ENCODE results near the gene SCRN2. TPM values are rescaled to one million over a fixed set of nuclear protein-coding genes. Genes with fewer than 3 reads are reported as not detected.

The SCRN2 gene
- total and polyA plus RNA-seq, 2 of the 13 experiments (the other 11 are each of a cell fraction or from before 2014, with no cell fraction given) = 21.7 to 29.5 TPM

DNA sequence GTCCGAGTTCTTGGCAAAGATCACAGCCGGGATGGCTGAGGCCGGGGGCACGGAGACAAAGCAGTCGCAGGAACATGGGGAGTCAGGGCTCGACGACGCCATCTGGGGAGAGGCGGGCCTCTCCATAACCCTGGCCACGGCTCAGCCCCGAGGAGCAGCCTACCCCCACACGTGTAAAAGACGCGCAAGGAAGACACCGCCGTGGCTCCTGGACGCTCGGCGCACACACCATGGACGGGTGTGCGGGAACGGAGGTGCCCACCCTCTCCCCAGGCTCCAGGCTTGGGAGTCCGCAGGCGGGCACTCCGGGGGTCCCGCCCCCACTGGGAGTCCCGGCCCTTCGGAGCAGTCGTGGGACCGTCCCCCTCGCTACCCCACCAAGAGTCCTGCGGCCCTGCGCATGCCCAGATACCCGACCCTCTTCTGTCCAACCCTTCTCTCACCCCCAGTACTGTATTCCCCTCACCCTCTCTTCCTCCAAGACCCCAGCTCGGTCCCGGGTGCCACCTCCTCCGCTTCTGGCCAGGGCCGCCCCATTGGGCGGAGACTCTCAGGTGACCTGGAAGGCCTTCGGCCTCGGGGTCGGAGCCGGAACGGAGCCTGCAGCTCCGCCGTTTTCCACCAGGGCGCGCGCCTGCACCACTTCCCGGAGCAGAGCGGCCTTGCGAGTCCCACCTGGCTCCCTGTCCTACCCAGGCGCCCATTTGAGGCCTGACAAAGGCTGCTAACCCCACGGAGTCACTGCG is at the start of gene SCRN2 (continued):
- TF ChIP-seq ZSCAN25 (CRISPR knock-in tag; IDR thresholded peaks at IDR 0.05) (peak; percentile 68; the same call in 1 of the 2 replicates), SALL1 (CRISPR knock-in tag; IDR thresholded peaks at IDR 0.05) (peak; percentile 82; the same call in 1 of the 2 replicates), ZNF34 (CRISPR knock-in tag; IDR thresholded peaks at IDR 0.05; ENCODE audit: borderline replicate concordance) (peak; percentile 55; the same call in 1 of the 2 replicates), ZBTB8A (CRISPR knock-in tag; IDR thresholded peaks at IDR 0.05; ENCODE audit: borderline replicate concordance, low read depth) (no peak), ZMAT3 (CRISPR knock-in tag; conservative IDR thresholded peaks at IDR 0.05) (peak; percentile 90), ZNF670 (CRISPR knock-in tag; IDR thresholded peaks at IDR 0.05; ENCODE audit: borderline replicate concordance) (peak; percentile 68; the same call in 1 of the 2 replicates), MAF1 (CRISPR knock-in tag; IDR thresholded peaks at IDR 0.05; ENCODE audit: borderline replicate concordance) (peak; percentile 85), ZSCAN12 (CRISPR knock-in tag; IDR thresholded peaks at IDR 0.05) (0 out of 2 replicates have a peak, but pooled peaks have one; percentile 70), SATB2 (CRISPR knock-in tag; IDR thresholded peaks at IDR 0.05) (0 out of 2 replicates have a peak, but pooled peaks have one; percentile 30), ZNF672 (CRISPR knock-in tag; IDR thresholded peaks at IDR 0.05) (no peak), ZNF7 (CRISPR knock-in tag; IDR thresholded peaks at IDR 0.05) (no peak)
- TF ChIP-seq, protein P1, sequence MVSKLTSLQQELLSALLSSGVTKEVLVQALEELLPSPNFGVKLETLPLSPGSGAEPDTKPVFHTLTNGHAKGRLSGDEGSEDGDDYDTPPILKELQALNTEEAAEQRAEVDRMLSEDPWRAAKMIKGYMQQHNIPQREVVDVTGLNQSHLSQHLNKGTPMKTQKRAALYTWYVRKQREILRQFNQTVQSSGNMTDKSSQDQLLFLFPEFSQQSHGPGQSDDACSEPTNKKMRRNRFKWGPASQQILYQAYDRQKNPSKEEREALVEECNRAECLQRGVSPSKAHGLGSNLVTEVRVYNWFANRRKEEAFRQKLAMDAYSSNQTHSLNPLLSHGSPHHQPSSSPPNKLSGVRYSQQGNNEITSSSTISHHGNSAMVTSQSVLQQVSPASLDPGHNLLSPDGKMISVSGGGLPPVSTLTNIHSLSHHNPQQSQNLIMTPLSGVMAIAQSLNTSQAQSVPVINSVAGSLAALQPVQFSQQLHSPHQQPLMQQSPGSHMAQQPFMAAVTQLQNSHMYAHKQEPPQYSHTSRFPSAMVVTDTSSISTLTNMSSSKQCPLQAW (CRISPR knock-in tag; IDR thresholded peaks at IDR 0.05) = peak; percentile 74
- TF ChIP-seq, protein P2, sequence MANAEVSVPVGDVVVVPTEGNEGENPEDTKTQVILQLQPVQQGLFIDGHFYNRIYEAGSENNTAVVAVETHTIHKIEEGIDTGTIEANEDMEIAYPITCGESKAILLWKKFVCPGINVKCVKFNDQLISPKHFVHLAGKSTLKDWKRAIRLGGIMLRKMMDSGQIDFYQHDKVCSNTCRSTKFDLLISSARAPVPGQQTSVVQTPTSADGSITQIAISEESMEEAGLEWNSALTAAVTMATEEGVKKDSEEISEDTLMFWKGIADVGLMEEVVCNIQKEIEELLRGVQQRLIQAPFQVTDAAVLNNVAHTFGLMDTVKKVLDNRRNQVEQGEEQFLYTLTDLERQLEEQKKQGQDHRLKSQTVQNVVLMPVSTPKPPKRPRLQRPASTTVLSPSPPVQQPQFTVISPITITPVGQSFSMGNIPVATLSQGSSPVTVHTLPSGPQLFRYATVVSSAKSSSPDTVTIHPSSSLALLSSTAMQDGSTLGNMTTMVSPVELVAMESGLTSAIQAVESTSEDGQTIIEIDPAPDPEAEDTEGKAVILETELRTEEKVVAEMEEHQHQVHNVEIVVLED (CRISPR knock-in tag; IDR thresholded peaks at IDR 0.05; ENCODE audit: borderline replicate concordance) = peak; percentile 67
- TF ChIP-seq, protein P3, sequence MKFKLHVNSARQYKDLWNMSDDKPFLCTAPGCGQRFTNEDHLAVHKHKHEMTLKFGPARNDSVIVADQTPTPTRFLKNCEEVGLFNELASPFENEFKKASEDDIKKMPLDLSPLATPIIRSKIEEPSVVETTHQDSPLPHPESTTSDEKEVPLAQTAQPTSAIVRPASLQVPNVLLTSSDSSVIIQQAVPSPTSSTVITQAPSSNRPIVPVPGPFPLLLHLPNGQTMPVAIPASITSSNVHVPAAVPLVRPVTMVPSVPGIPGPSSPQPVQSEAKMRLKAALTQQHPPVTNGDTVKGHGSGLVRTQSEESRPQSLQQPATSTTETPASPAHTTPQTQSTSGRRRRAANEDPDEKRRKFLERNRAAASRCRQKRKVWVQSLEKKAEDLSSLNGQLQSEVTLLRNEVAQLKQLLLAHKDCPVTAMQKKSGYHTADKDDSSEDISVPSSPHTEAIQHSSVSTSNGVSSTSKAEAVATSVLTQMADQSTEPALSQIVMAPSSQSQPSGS (CRISPR knock-in tag; IDR thresholded peaks at IDR 0.05) = no peak; the same call in 1 of the 2 replicates
- TF ChIP-seq, protein P4, sequence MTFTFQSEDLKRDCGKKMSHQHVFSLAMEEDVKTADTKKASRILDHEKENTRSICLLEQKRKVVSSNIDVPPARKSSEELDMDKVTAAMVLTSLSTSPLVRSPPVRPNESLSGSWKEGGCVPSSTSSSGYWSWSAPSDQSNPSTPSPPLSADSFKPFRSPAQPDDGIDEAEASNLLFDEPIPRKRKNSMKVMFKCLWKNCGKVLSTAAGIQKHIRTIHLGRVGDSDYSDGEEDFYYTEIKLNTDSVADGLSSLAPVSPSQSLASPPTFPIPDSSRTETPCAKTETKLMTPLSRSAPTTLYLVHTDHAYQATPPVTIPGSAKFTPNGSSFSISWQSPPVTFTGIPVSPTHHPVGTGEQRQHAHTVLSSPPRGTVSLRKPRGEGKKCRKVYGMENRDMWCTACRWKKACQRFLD (CRISPR knock-in tag; IDR thresholded peaks at IDR 0.05; ENCODE audit: borderline replicate concordance) = peak; percentile 74; the same call in 1 of the 2 replicates
- TF ChIP-seq, protein P5, sequence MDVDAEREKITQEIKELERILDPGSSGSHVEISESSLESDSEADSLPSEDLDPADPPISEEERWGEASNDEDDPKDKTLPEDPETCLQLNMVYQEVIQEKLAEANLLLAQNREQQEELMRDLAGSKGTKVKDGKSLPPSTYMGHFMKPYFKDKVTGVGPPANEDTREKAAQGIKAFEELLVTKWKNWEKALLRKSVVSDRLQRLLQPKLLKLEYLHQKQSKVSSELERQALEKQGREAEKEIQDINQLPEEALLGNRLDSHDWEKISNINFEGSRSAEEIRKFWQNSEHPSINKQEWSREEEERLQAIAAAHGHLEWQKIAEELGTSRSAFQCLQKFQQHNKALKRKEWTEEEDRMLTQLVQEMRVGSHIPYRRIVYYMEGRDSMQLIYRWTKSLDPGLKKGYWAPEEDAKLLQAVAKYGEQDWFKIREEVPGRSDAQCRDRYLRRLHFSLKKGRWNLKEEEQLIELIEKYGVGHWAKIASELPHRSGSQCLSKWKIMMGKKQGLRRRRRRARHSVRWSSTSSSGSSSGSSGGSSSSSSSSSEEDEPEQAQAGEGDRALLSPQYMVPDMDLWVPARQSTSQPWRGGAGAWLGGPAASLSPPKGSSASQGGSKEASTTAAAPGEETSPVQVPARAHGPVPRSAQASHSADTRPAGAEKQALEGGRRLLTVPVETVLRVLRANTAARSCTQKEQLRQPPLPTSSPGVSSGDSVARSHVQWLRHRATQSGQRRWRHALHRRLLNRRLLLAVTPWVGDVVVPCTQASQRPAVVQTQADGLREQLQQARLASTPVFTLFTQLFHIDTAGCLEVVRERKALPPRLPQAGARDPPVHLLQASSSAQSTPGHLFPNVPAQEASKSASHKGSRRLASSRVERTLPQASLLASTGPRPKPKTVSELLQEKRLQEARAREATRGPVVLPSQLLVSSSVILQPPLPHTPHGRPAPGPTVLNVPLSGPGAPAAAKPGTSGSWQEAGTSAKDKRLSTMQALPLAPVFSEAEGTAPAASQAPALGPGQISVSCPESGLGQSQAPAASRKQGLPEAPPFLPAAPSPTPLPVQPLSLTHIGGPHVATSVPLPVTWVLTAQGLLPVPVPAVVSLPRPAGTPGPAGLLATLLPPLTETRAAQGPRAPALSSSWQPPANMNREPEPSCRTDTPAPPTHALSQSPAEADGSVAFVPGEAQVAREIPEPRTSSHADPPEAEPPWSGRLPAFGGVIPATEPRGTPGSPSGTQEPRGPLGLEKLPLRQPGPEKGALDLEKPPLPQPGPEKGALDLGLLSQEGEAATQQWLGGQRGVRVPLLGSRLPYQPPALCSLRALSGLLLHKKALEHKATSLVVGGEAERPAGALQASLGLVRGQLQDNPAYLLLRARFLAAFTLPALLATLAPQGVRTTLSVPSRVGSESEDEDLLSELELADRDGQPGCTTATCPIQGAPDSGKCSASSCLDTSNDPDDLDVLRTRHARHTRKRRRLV (CRISPR knock-in tag; IDR thresholded peaks at IDR 0.05) = peak; percentile 94

Measured in HepG2 (cell line).